GM21717 (cell line): Measurements from ENCODE around the gene PHKG1.
"Not testable (repeated sequence)": the region's sequence is repeated elsewhere in the genome, so short reads cannot be mapped to it uniquely, and the experiment has no call there.

ENCODE experiments used
- ATAC-seq: cut with Tn5 transposase; IDR thresholded peaks from one replicate; pipeline ENCODE4 v1.9.1; 2021; ENCODE audit warnings: mild to moderate bottlenecking, moderate library complexity; ENCODE audit not compliant: unreplicated experiment

PHKG1 gene

DNA sequence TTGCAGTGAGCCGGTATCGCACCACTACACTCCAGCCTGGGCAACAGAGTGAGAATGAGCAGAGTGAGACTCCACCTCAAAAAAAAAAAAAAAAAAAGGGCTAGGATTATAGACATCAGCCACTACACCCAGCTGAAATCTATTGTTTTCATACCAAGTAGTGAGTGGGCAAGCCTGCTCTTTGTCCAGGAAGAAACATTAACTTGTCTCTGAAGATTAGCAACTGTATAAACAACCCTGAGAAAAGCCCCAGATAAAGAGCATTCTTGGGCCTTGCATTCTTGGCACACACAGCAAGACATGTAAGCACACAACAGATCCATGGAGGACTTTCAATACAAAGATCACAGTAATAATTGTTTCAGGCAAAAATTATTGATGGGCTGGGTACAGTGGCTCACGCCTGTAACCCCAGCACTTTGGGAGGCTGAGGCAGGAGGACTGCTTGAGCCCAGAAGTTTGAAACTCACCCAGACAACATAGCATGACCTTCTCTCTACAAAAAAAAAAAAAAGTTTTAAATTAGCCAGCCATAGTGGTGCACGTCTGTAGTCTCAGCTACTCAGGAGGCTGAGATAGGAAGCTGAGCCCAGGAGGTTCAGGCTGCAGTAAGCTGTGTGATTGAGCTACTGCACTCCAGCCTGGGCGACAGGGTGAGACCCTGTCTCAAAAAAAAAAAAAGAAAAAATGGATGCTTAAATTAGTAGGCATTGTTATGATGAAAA, 45.9 kb downstream of the PHKG1 start:
- no peak for ATAC-seq

GRCh38 chr7:56045758-56046157, 47.0 kb downstream of the PHKG1 start:
- ATAC-seq, result not testable (repeated sequence)

- no peak for ATAC-seq
Measured at GRCh38 chr7:56040730-56041129, 52.0 kb downstream of the PHKG1 start.

- ATAC-seq, result peak; percentile 96
Measured at GRCh38 chr7:56033671-56034432, 58.9 kb downstream of the PHKG1 start.

GRCh38 chr7:56032578-56032977, 60.2 kb downstream of the PHKG1 start:
- ATAC-seq, result not testable (repeated sequence)

DNA sequence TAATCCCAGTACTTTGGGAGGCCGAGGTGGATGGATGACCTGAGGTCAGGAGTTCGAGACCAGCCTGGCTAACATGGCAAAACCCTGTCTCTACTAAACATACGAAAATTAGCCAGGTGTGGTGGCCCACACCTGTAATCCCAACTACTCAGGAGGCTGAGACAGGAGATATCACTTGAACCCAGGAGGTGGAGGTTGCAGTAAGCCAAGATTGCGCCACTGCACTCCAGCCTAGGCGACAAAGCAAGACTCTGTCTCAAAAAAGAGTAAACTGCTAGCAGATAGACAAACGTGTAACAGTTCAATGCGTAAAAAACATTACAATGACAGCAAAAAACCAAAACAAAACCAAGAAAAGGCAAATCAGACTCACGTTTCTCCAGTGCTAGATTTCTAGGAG, 61.2 kb downstream of the PHKG1 start:
- ATAC-seq, result not testable (repeated sequence)

DNA sequence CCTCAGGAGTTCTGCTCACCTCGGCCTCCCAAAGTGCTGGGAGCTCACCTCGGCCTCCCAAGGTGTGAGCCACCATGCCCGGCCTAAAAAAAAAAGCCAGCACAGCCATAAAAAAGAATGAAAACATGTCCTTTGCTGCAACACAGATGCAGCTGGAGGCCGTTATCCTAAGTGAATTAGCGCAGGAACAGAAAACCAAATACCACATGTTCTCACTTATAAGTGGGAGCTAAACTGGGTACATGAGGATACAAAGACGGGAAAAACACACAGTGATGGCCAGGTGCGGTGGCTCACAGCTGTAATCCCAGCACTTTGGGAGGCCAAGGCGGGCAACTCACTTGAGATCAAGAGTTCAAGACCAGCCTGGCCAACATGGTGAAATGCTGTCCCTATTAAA, 62.4 kb downstream of the PHKG1 start:
- ATAC-seq, result no peak
